Lung (tissue), 12 donors: ENCODE results near the gene ARHGEF38. TPM values are rescaled to one million over a fixed set of nuclear protein-coding genes. Genes with fewer than 3 reads are reported as not detected.

ENCODE experiments used
- ATAC-seq: fragments of 200-7000 bp; cut with Tn5 transposase; one replicate; pipeline ENCODE4 v1.9.1; 2020; ENCODE audit warnings: moderate number of reproducible peaks; ENCODE audit not compliant: insufficient read depth, low FRiP score
- DNase-seq, 3 donors: peaks; one replicate each; pipeline ENCODE4 v3.0.0-alpha.2; 2013 to 2017
- H3K27ac ChIP-seq, 2 donors: one replicate each; pipeline ENCODE4 v1.5.1; 2013; ENCODE audit warnings: mild to moderate bottlenecking in 2 of 2, moderate library complexity in 2 of 2, control low read depth in 1 of 2, inconsistent platforms in 1 of 2, low read depth in 1 of 2, low read length in 1 of 2
- H3K27me3 ChIP-seq, 3 donors: one replicate each; pipeline ENCODE4 v1.5.1; 2013; ENCODE audit warnings: low read length in 2 of 3; ENCODE audit not compliant: control insufficient read depth in 3 of 3, insufficient read depth in 3 of 3
- H3K36me3 ChIP-seq, 4 donors: one replicate each; pipeline ENCODE4 v1.5.1; 2013; ENCODE audit warnings: low read length in 4 of 4, mild to moderate bottlenecking in 1 of 4, moderate library complexity in 1 of 4; ENCODE audit not compliant: control insufficient read depth in 4 of 4, insufficient read depth in 4 of 4
- H3K4me1 ChIP-seq, 5 donors: one replicate each; pipeline ENCODE4 v1.5.1; 2013; ENCODE audit warnings: low read length in 5 of 5, mild to moderate bottlenecking in 2 of 5, moderate library complexity in 1 of 5; ENCODE audit not compliant: control insufficient read depth in 5 of 5, insufficient read depth in 5 of 5
- H3K4me3 ChIP-seq: one replicate; pipeline ENCODE4 v1.5.1; 2013; ENCODE audit warnings: mild to moderate bottlenecking, control low read depth, moderate library complexity
- H3K9ac ChIP-seq, 2 donors: one replicate each; pipeline ENCODE4 v1.5.1; 2013; ENCODE audit warnings: low read length in 2 of 2, control low read depth in 1 of 2; ENCODE audit not compliant: insufficient read depth in 1 of 2
- H3K9me3 ChIP-seq, 4 donors: one replicate each; pipeline ENCODE4 v1.5.1; 2013; ENCODE audit warnings: low read length in 3 of 4, mild to moderate bottlenecking in 1 of 4, moderate library complexity in 1 of 4; ENCODE audit not compliant: control insufficient read depth in 4 of 4, insufficient read depth in 3 of 4
- WGBS, 2 donors: extraction: QIAGEN DNeasy Blood & Tissue Kit; methylation state at CpG; one replicate each; pipeline ENCODE4 v1.1.7; 2013; 5-methylcytosine and 5-hydroxymethylcytosine counted together
- polyA plus RNA-seq, 2 donors: library from polyadenylated mRNA; stranded (reverse); fragments of 200-250 nt; gene quantifications; one replicate each; pipeline ENCODE4 v1.2.1, GENCODE V29; 2013
- total RNA-seq, 2 donors: library from RNA; depleted of rRNA in 1 of 2; stranded (reverse); fragments of >200 nt in 1 of 2; gene quantifications; one replicate each; pipeline ENCODE4 v1.2.1, GENCODE V29; 2014 to 2021
- TF ChIP-seq, protein P1 (sequence below): IDR thresholded peaks from 2 replicates; pipeline ENCODE4 v1.5.1; 2012; ENCODE audit warnings: mild to moderate bottlenecking; ENCODE audit errors: control extremely low read depth, extremely low read depth
- donor health status: control.
- donor health status: control.
- donor health status: Bipolar disorder and iron deficiency.
- donor health status: healthy.
- donor health status: DM: yes; HTN: yes; CAD: no.

ARHGEF38 gene
- total and polyA plus RNA-seq, 4 donors: 2.0 to 55.0 (median 14.8) TPM

DNA sequence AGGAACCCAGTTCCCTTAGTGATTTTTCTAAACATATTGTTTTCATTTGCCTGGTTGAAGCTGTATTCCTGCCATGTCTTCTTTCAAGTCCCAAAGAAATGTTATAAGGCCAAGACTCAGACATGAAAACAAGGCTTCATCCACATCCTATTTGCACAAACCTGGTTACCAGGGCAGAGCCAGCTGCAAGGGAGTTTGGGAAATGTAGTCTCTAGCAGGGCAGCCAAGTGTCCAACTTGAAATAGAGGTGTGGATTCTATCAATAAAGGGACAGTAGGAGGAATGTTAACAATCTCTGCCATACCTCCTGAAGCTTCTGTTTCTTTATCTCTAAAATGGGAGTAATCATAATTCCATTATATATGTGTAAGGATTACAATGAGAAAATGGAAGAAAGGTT lies 99.5 kb downstream of the ARHGEF38 start:
- Histone ChIP-seq H3K4me1 (peaks cover 0 to 7% (median 0%) of the 10 kb centered on the region in 5 donors), H3K9me3 (no peaks in the 10 kb centered on the region), H3K4me3 (no peak overlapping the region), H3K27ac (no peak overlapping the region), H3K27me3 (no peaks in the 10 kb centered on the region), H3K36me3 (no peaks in the 10 kb centered on the region), H3K9ac (no peak overlapping the region)
- ATAC-seq: no peak
- TF ChIP-seq, protein P1, sequence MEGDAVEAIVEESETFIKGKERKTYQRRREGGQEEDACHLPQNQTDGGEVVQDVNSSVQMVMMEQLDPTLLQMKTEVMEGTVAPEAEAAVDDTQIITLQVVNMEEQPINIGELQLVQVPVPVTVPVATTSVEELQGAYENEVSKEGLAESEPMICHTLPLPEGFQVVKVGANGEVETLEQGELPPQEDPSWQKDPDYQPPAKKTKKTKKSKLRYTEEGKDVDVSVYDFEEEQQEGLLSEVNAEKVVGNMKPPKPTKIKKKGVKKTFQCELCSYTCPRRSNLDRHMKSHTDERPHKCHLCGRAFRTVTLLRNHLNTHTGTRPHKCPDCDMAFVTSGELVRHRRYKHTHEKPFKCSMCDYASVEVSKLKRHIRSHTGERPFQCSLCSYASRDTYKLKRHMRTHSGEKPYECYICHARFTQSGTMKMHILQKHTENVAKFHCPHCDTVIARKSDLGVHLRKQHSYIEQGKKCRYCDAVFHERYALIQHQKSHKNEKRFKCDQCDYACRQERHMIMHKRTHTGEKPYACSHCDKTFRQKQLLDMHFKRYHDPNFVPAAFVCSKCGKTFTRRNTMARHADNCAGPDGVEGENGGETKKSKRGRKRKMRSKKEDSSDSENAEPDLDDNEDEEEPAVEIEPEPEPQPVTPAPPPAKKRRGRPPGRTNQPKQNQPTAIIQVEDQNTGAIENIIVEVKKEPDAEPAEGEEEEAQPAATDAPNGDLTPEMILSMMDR: no peak
- DNase-seq: no peak

DNA sequence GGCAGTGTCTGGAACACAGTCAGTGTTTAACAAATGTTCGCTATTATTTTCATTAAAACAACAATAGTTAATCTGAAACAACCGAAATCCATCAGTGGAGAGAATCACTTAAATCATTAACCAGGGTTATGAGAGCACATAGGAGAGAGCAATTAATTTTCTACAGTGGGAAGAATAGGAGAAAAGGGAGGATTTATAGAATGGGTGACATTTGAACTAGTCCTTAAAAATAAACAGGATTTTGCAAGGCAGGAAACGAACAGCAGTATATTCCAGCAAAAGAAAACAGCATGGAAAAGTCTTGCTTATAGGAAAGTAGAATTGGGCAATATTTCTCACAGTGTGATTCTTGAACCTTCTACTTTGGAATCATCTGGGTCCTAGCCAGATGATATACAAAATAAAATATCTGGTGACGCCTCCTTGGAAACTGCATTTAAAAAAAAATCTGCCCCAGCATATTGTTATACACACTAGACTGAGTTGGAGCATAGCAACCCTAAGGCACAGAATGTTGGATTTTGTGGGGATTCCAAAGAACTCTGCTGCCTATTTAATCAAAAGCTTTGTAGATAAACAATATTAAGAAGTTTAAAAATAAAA lies 100.0 kb downstream of the ARHGEF38 start:
- H3K4me1 ChIP-seq: peaks cover 0 to 7% (median 0%) of the 10 kb centered on the region in 5 donors
- DNase-seq: peak in 2 of 3 donors; percentile 79 to 88
- H3K27me3 ChIP-seq: no peaks in the 10 kb centered on the region
- no peaks in the 10 kb centered on the region for H3K9me3 ChIP-seq
- H3K27ac ChIP-seq: no peak overlapping the region
- WGBS, 2 donors: 68 to 80% methylated on average over 4 of the region's 4 CpGs
- no peaks in the 10 kb centered on the region for H3K36me3 ChIP-seq
- no peak overlapping the region for H3K4me3 ChIP-seq
- TF ChIP-seq, protein P1: no peak
- H3K9ac ChIP-seq: no peak overlapping the region
- ATAC-seq: no peak

DNA sequence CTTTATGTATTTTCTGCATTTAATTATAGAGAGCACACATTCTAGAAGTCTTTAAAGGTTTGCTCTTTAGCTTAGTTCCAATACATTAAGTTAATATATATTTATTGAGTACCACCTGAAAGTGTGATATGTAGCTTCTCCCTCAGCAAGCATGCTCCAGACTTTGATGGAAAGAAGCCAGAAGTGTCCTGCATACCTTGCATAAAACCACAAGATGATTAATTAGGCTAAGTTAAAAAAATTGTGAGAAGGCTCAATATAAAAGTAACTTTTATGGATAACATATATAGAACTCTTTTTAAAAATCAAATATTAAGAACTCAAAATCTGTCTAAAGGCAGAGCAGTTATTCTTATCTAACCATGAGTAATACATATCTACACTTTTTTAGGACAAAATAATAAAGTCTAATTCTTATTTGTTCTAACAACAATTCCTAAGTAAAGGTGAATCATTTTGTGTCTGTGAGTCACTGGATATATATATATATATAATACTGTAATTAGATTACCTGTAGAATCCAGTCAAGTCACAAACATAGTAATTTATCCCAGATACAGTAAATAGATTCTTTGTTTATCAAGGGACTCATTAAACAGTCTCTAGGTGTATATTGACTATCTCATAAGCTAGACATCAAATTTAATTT lies 104.8 kb downstream of the ARHGEF38 start:
- Histone ChIP-seq H3K36me3 (no peaks in the 10 kb centered on the region), H3K27me3 (no peaks in the 10 kb centered on the region), H3K4me3 (no peak overlapping the region), H3K9me3 (no peaks in the 10 kb centered on the region), H3K27ac (no peak overlapping the region), H3K9ac (no peak overlapping the region), H3K4me1 (peaks cover 0 to 4% (median 0%) of the 10 kb centered on the region in 5 donors)
- ATAC-seq (no peak), DNase-seq (no peak)
- TF ChIP-seq, protein P1: no peak
